Measurements from ENCODE around the gene SFXN4. TPM values are rescaled to one million over a fixed set of nuclear protein-coding genes. Genes with fewer than 3 reads are reported as not detected.

The SFXN4 gene
- total RNA-seq, 1 experiment from 2014 or later, result 24.0 TPM

DNA sequence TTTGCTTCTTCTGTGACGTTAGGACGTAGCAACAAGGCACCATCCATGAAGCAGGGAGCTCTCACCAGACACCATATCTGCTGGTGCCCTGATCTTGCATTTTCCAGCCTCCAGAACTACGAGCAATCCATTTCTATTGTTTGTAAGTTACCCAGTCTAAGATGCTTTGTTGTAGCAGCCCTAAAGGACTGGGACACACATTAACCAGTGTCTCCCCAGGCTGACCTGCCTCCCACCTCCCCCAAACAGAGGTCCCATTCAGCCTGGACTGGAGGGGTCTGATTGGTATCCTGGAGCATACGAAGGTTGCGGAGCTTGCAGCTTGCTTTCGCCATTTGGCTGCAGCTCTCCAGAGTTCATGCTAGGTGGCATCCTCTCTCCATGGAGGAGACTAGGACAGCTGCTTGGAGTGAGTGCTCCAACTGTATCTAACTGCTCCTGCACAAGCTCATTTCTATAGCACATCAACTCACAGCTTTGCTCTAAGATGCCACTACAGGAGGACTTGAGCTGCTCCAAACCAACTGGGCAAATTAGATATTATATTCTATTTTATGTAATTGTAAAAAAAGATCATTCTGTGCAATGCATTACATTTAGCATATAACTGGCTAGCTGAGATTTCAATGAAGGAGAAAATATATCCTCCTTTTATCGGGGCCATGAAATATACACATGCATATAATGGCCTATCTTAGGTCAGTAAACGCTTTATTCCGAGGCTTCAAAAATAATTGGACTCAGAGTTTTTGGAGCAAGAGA lies 33.9 kb upstream of the SFXN4 start:
- TF ChIP-seq ATF3 (CRISPR knock-in tag; conservative IDR thresholded peaks at IDR 0.05) (no peak), ZNF232 (CRISPR knock-in tag; IDR thresholded peaks at IDR 0.05) (no peak), MXD4 (CRISPR knock-in tag; IDR thresholded peaks at IDR 0.05; ENCODE audit: borderline replicate concordance) (no peak), CTCF (IDR thresholded peaks at IDR 0.05) (0 out of 2 replicates have a peak, but pooled peaks have one; percentile 19), KAT7 (CRISPR knock-in tag; IDR thresholded peaks at IDR 0.05; ENCODE audit: borderline replicate concordance) (no peak), ZBTB21 (CRISPR knock-in tag; IDR thresholded peaks at IDR 0.05; ENCODE audit: borderline replicate concordance) (no peak), ZNF317 (CRISPR knock-in tag; IDR thresholded peaks at IDR 0.05; ENCODE audit: borderline replicate concordance, low read depth) (no peak), E2F1 (CRISPR knock-in tag; IDR thresholded peaks at IDR 0.05) (no peak), RELA (CRISPR knock-in tag; IDR thresholded peaks at IDR 0.05; ENCODE audit: borderline replicate concordance) (no peak), EMX1 (CRISPR knock-in tag; IDR thresholded peaks at IDR 0.05) (no peak), NFYB (CRISPR knock-in tag; conservative IDR thresholded peaks at IDR 0.05; ENCODE audit: low read depth) (no peak), ZNF121 (CRISPR knock-in tag; IDR thresholded peaks at IDR 0.05) (no peak), GABPB1 (CRISPR knock-in tag; IDR thresholded peaks at IDR 0.05) (peak; percentile 37; the same call in 1 of the 2 replicates), NR1H2 (CRISPR knock-in tag; IDR thresholded peaks at IDR 0.05) (no peak)
- TF ChIP-seq, protein P1, sequence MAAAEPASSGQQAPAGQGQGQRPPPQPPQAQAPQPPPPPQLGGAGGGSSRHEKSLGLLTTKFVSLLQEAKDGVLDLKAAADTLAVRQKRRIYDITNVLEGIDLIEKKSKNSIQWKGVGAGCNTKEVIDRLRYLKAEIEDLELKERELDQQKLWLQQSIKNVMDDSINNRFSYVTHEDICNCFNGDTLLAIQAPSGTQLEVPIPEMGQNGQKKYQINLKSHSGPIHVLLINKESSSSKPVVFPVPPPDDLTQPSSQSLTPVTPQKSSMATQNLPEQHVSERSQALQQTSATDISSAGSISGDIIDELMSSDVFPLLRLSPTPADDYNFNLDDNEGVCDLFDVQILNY (CRISPR knock-in tag; IDR thresholded peaks at IDR 0.05), result no peak
- TF ChIP-seq, protein P2, sequence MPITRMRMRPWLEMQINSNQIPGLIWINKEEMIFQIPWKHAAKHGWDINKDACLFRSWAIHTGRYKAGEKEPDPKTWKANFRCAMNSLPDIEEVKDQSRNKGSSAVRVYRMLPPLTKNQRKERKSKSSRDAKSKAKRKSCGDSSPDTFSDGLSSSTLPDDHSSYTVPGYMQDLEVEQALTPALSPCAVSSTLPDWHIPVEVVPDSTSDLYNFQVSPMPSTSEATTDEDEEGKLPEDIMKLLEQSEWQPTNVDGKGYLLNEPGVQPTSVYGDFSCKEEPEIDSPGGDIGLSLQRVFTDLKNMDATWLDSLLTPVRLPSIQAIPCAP (CRISPR knock-in tag; IDR thresholded peaks at IDR 0.05), result no peak
- Mint-ChIP-seq H3K27me3 (ENCODE audit: low read depth) (no peaks in the 10 kb centered on the region; the same call in 1 of the 2 replicates), H3K9me3 (no peaks in the 10 kb centered on the region), H3K27ac (no peak overlapping the region), H3K4me1 (peaks cover 9% of the 10 kb centered on the region), H3K4me3 (no peak overlapping the region), H3K36me3 (no peaks in the 10 kb centered on the region)
- CTCF ChIA-PET, result interaction anchor here (0.6 to 4.4 kb wide), 85 partner anchors 8 to 488 kb away, joined by 3 to 95 read pairs (median 5); partner anchors contain the start of genes DENND10, GRK5, RGS10 and SFXN4
- DNase-seq (ENCODE audit: low spot score) (peak; percentile 62), ATAC-seq (peak; percentile 96)
- POLR2A ChIA-PET, result interaction anchor here (0.5 kb wide), 1 partner anchor 44 kb away, joined by 6 read pairs; no protein-coding TSS in a partner anchor

DNA sequence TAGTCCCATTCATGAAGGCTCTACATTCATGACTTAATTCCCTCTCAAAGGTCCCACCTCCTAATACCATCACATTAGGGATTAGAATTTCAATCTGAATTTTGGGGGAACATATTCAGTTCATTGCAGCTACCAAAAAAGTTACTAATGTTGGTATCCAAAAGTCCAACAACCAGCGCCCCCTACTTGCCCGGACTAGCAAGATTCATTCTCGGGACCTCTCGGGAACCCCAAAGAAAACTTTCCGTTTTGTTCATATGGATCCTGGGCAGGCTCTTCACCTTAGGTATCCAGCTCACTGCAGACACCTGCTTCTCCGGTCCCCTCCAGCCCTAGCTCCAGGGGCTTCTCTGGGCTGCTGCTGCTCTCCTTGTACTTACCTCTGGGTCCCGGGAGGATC lies 32.9 kb upstream of the SFXN4 start:
- no peaks in the 10 kb centered on the region; the same call in 1 of the 2 replicates for H3K27me3 Mint-ChIP-seq (ENCODE audit: low read depth)
- ATAC-seq (peak; percentile 70), DNase-seq (ENCODE audit: low spot score) (peak; percentile 51)
- POLR2A ChIA-PET, result no interaction called here
- peaks cover 9% of the 10 kb centered on the region for H3K4me1 Mint-ChIP-seq
- CTCF ChIA-PET, result interaction anchor here (0.6 to 4.4 kb wide), 57 partner anchors 9 to 472 kb away, joined by 3 to 95 read pairs (median 6); partner anchors contain the start of genes DENND10, GRK5, SFXN4 and TIAL1
- H3K9me3 Mint-ChIP-seq, result no peaks in the 10 kb centered on the region
- H3K27ac Mint-ChIP-seq, result no peak overlapping the region
- no peak overlapping the region for H3K4me3 Mint-ChIP-seq
- TF ChIP-seq CTCF (IDR thresholded peaks at IDR 0.05) (peak; percentile 47), SMAD4 (CRISPR knock-in tag; IDR thresholded peaks at IDR 0.05) (no peak)
- no peaks in the 10 kb centered on the region for H3K36me3 Mint-ChIP-seq
